ENCODE measurements around the gene MKI67.

Gene MKI67

GRCh38 chr10:128081222-128081621 lies 45.0 kb downstream of the MKI67 start:
- no peak for TF ChIP-seq CTCF (conservative IDR thresholded peaks at IDR 0.05; ENCODE audit: control insufficient read depth, insufficient read depth, low read depth, low read length)
- no peak overlapping the region for H3K4me3 ChIP-seq (ENCODE audit: control insufficient read depth, low read depth, low read length)
- DNase-seq (ENCODE audit: low read depth): no peak

GRCh38 chr10:128080641-128081040 lies 45.6 kb downstream of the MKI67 start:
- no peak for TF ChIP-seq CTCF (conservative IDR thresholded peaks at IDR 0.05; ENCODE audit: control insufficient read depth, insufficient read depth, low read depth, low read length)
- no peak overlapping the region for H3K4me3 ChIP-seq (ENCODE audit: control insufficient read depth, low read depth, low read length)
- no peak for DNase-seq (ENCODE audit: low read depth)

- H3K4me3 ChIP-seq (ENCODE audit: control insufficient read depth, low read depth, low read length): no peak overlapping the region
- TF ChIP-seq CTCF (conservative IDR thresholded peaks at IDR 0.05; ENCODE audit: control insufficient read depth, insufficient read depth, low read depth, low read length): no peak
- no peak for DNase-seq (ENCODE audit: low read depth)
Measured at GRCh38 chr10:128080231-128080630, 46.0 kb downstream of the MKI67 start.

GRCh38 chr10:128078136-128078969 lies 47.9 kb downstream of the MKI67 start:
- peak; percentile 51 for DNase-seq (ENCODE audit: low read depth)
- peak; percentile 80 for TF ChIP-seq CTCF (conservative IDR thresholded peaks at IDR 0.05; ENCODE audit: control insufficient read depth, insufficient read depth, low read depth, low read length)
- H3K4me3 ChIP-seq (ENCODE audit: control insufficient read depth, low read depth, low read length): no peak overlapping the region

- TF ChIP-seq CTCF (conservative IDR thresholded peaks at IDR 0.05; ENCODE audit: control insufficient read depth, insufficient read depth, low read depth, low read length): no peak
- H3K4me3 ChIP-seq (ENCODE audit: control insufficient read depth, low read depth, low read length): no peak overlapping the region
- no peak for DNase-seq (ENCODE audit: low read depth)
Measured at GRCh38 chr10:128077155-128077875, 48.9 kb downstream of the MKI67 start.

GRCh38 chr10:128074589-128074988 lies 51.6 kb downstream of the MKI67 start:
- no peak for TF ChIP-seq CTCF (conservative IDR thresholded peaks at IDR 0.05; ENCODE audit: control insufficient read depth, insufficient read depth, low read depth, low read length)
- no peak for DNase-seq (ENCODE audit: low read depth)
- no peak overlapping the region for H3K4me3 ChIP-seq (ENCODE audit: control insufficient read depth, low read depth, low read length)

All from fibroblast of mammary gland (primary cell).